Hematopoietic multipotent progenitor cell (in vitro differentiated cells): Measurements from ENCODE around the gene RASGRP4. TPM values are rescaled to one million over a fixed set of nuclear protein-coding genes. Genes with fewer than 3 reads are reported as not detected.
"Not testable (repeated sequence)": the region's sequence is repeated elsewhere in the genome, so short reads cannot be mapped to it uniquely, and the experiment has no call there.

ENCODE experiments used
- DNase-seq, 3 donors: peaks; one replicate each; pipeline ENCODE4 v3.0.0-alpha.2; 2011 to 2015; ENCODE audit warnings: low read depth in 2 of 3, low spot score in 2 of 3
- total RNA-seq: library from RNA; depleted of rRNA; stranded (reverse); fragments of >200 nt; gene quantifications from one replicate; pipeline ENCODE4 v1.2.3, GENCODE V29; 2012

RASGRP4 gene
- total RNA-seq, 1 donor, result 23.4 TPM

- no peak for DNase-seq
These were observed 22.2 kb upstream of the RASGRP4 start for GRCh38 chr19:38448225-38448624.

- no peak for DNase-seq
These were observed 19.3 kb upstream of the RASGRP4 start for GRCh38 chr19:38445362-38445761.

- DNase-seq, result no peak
These were observed 18.0 kb upstream of the RASGRP4 start for GRCh38 chr19:38444026-38444425.

GRCh38 chr19:38443458-38443999 is 17.5 kb upstream of the RASGRP4 start:
- DNase-seq, result no peak

GRCh38 chr19:38442736-38443135 is 16.7 kb upstream of the RASGRP4 start:
- no peak for DNase-seq

GRCh38 chr19:38441657-38442348 is 15.8 kb upstream of the RASGRP4 start:
- peak in 2 of 3 donors; percentile 45 to 67 for DNase-seq

GRCh38 chr19:38440592-38440991 is 14.6 kb upstream of the RASGRP4 start:
- DNase-seq, result no peak

GRCh38 chr19:38437917-38438316 is 11.9 kb upstream of the RASGRP4 start:
- DNase-seq, result no peak

- no peak for DNase-seq
These were observed 11.3 kb upstream of the RASGRP4 start for GRCh38 chr19:38437295-38437694.

GRCh38 chr19:38434549-38435051 is 8.6 kb upstream of the RASGRP4 start:
- DNase-seq, result no peak

GRCh38 chr19:38433268-38433733 is 7.3 kb upstream of the RASGRP4 start, which contains the start of gene RYR1:
RYR1 (plus strand) TSS chr19:38433691; CDS start chr19:38433830, 139 bp downstream.
- DNase-seq, result peak in 2 of 3 donors; percentile 53 to 67

- DNase-seq, result no peak
These were observed 4.9 kb upstream of the RASGRP4 start for GRCh38 chr19:38430931-38431330.

GRCh38 chr19:38429811-38430156 is 3.8 kb upstream of the RASGRP4 start:
- DNase-seq, result no peak

GRCh38 chr19:38429055-38429810 is 3.2 kb upstream of the RASGRP4 start:
- peak in 1 of 3 donors; percentile 8 for DNase-seq

GRCh38 chr19:38427035-38427677 is 1.1 kb upstream of the RASGRP4 start:
- DNase-seq, result not testable (repeated sequence)

- DNase-seq, result no peak
These were observed 703 bp downstream of the RASGRP4 start for GRCh38 chr19:38425222-38425809.

GRCh38 chr19:38424272-38424671 is 1.7 kb downstream of the RASGRP4 start:
- no peak for DNase-seq

- no peak for DNase-seq
These were observed 3.6 kb downstream of the RASGRP4 start for GRCh38 chr19:38422438-38422837.

- no peak for DNase-seq
These were observed 4.2 kb downstream of the RASGRP4 start for GRCh38 chr19:38421856-38422255.

GRCh38 chr19:38420935-38421334 is 5.1 kb downstream of the RASGRP4 start:
- no peak for DNase-seq
